Activated CD4-positive, alpha-beta T cell treated with anti-CD3 and anti-CD28 coated beads, Interleukin-2, amount 50 U/mL, for 4 hours (primary cell): Measurements from ENCODE around the gene STN1.
A peak's percentile ranks its signal among the peaks of the same experiment; 100 is the strongest.

Experiments
- DNase-seq, 2 experiments: peaks; one replicate each; pipeline ENCODE4 v3.0.0-alpha.2; 2020

The STN1 gene, protein sequence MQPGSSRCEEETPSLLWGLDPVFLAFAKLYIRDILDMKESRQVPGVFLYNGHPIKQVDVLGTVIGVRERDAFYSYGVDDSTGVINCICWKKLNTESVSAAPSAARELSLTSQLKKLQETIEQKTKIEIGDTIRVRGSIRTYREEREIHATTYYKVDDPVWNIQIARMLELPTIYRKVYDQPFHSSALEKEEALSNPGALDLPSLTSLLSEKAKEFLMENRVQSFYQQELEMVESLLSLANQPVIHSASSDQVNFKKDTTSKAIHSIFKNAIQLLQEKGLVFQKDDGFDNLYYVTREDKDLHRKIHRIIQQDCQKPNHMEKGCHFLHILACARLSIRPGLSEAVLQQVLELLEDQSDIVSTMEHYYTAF

GRCh38 chr10:103918053-103918846, at the start of gene STN1:
TSS of gene STN1 (minus strand) at chr10:103918184. CDS start at chr10:103917594, 590 bp downstream.
- peak; percentile 91 to 93 for DNase-seq

GRCh38 chr10:103967448-103968071, 49.6 kb upstream of the STN1 start:
- no peak for DNase-seq

DNA sequence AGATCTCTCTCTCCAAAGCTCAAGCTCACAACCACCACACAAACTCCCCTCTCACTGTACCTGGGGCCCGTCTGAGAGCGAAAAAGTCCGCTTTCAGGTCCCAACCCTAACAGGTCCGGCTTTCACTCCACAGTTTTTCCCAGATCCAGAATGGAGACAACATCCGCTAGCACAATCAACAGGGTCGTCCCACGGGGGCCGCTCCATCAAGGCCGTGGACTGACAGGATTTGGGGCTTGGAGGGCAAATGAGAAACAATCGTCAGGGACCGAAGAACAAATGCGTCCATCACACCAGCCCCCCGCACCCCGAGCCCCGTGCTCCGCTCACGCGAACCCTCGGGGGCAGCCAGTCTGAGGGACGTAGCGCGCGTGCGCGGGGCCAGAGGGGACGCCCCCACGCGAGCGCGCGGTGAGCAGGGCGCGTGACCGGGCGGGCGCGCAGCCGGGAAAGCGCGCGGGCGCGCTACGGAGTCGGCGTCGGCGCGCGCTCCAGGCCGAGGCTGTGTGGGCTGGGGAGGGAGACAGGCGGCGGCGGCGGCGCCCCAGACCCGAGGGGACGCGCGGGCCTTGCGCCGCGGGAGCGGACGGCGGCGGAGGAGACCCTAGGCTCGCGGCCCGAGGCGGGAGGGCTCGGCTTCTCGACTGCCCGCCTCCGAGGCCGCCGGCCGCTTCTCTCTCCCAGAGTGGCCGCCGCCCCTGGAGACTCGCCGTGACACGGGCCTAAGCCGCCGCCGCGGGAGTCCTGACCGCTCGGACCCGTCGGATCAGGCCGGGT, 48.9 kb upstream of the STN1 start, which contains the start of gene SLK:
SLK (plus strand) TSS at position 470 of the 777 bp plus-strand sequence. CDS start 606 bp downstream, outside the sequence.
- peak; percentile 67 to 74 for DNase-seq

DNA sequence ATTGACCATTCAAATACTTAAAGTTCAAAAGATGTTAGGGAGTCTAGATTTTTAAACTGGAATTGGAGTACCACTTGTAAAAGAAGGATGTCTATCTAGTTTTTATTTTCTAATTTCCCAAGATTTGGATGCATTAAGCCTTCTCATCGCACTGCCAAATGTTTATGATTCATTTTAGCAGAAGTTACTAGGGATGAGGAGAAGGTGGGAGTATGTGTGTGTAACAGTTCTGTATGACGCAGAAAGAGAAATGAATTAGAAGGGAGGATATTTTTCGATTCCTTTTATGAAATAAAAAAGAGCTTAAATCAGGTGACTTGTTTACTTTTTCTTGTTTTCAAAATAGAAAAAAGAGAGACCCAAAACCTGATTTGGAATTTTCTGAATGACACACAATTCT, 42.1 kb upstream of the STN1 start:
- DNase-seq = no peak

DNA sequence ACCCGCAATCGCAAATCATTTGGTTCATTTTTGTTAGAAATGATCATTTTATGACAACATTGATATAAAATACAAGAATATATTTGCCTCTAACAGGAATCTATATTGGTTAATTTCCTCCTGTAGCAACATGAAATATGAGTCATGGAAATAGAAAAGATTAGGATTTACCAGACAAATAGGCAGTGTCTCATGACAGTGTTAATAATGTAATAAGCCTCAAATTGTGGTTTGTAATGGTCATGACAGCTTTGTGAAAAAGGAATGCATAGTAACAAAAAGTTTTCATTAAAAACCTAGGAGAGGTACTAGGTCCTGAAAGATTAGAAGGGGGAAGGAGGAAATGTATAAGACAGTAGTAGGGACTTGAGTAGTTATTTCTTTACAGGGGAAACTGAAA, 41.0 kb upstream of the STN1 start:
- no peak for DNase-seq

- DNase-seq = no peak
These were observed 36.6 kb upstream of the STN1 start for GRCh38 chr10:103954543-103954942.

- DNase-seq = no peak
These were observed 34.0 kb upstream of the STN1 start for GRCh38 chr10:103951942-103952341.

GRCh38 chr10:103951183-103951582, 33.2 kb upstream of the STN1 start:
- no peak for DNase-seq

GRCh38 chr10:103949728-103950127, 31.7 kb upstream of the STN1 start:
- DNase-seq = no peak

DNA sequence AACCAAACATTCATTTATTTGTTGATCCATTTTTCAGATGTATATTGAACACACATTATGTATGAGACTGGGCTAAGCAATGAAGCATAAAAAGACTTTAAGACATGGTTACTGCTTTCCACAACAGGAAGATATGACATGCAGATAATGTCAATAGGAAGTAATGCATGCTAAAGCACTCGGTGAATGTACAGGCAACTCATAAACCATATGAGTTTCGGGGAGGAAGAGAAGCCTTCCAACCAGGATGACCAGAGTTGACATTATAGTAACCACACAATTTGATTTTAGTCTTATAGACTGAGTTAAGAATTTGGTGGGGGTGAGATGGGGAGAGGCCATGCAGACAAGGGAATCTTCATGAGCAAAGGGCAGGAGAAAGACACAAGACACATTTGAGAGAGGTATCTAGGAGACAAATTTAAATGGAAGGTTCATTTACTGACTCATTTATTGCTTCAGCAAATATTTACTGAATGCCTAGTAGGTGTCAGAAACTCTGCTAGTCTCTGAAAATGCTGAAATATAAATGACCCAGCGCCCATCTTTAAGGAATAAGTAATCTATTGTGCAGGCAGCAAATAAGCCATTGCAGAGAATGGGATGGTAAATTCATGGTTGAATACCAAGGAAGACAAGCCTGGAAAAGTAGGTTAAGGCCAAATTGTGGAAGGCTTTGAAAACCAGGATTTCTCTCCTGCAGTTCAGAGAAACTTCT, 30.0 kb upstream of the STN1 start:
- no peak for DNase-seq

DNA sequence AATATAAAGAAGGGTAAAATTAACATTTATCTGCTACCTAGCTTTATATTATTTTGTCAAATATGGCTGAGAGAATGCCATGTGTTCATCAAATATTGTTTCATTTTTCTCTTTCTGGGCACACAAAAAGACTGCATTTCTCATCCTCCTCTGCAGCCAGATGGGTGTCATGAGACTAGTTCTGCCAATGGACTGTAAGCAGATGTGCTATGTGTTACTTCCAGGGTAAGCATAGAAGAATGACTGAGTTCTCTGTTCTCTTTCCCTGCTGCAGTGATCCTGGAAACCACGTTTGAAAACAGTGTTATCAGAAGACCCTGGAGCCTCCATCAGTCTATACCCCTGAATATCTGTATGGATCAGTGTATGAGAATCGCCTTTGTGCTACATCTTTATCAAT, 24.9 kb upstream of the STN1 start:
- DNase-seq = no peak

DNA sequence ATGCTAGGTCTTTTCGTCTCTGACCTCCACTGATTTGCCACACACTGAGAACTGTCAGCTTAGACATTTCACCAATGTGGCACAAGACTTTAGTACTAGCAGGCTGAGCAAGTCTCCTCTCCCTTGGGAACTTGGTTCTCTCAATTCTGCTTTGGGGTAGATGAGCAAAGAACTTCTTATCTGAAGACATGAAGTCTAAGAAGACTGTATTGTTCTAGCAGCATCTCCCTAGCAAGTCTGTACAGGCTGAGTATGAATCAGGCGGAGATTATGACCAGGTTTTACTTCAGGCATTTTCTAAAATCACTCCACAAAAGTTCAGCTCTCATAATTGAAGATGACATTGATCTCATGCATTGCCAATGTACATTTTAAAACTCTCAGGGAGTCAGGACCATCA, 23.8 kb upstream of the STN1 start:
- DNase-seq = no peak

DNA sequence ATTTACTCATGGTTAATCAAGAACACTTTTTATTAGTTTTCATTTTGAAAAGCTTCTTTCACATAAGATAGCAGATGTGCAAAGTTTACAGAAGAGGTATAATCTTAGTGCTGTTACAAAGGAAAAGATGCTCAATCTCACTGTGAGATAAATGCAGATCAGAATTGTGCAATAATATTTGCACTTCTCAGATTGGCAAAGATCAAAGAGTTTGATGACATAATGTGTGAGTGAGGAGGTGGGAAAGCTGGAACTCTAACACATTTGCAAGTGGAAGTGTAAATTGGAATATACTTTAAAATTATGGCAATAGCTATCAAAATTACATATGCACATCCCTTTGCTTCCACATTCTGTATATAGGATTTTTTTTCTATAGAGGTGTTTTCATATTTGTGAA, 21.5 kb upstream of the STN1 start:
- no peak for DNase-seq

DNA sequence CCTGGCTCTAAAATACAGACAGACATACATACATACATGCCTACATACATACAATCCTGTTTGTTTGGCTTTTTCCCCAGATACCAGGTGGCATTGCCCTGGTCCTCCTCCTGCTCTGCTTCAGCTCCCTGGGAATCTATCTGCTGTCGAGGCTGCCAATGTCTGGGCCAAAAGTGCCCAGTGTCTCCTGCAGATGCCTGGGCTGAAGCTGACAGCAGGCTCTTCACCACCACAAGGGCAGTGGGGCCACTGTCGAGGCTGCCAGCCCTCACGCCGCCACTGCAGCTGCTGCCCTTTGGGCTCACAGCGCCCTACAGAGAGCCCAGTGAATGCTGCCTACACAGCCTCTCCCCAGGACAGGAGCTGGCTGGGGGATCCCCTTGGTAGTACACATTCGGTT, 18.0 kb upstream of the STN1 start:
- no peak for DNase-seq

- no peak for DNase-seq
These were observed 16.3 kb upstream of the STN1 start for GRCh38 chr10:103934308-103934707.

- no peak for DNase-seq
These were observed 15.7 kb upstream of the STN1 start for GRCh38 chr10:103933557-103934121.

DNA sequence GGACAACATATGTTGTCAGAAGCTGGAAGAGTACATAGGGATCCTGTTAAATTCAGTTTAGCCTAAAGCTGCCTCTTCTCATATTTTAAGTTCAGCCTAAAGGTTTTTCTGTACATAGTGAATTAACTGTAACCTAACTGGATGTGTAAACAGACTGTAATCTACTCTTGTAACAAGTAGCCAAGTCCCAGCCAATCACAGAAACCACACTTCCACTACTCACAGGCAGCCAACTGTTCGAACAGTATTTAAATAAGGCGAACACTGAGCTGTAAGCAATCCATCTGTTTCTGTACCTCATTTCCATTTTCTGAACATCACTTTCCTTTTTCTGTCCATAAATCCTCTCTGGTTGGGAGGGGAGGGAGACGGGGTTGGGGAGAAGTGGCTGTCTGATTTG, 15.0 kb upstream of the STN1 start:
- DNase-seq = no peak

- no peak for DNase-seq
These were observed 14.3 kb upstream of the STN1 start for GRCh38 chr10:103932271-103932670.

- DNase-seq = no peak
These were observed 13.6 kb upstream of the STN1 start for GRCh38 chr10:103931603-103932002.

- DNase-seq = no peak
These were observed 12.9 kb upstream of the STN1 start for GRCh38 chr10:103930881-103931280.

DNA sequence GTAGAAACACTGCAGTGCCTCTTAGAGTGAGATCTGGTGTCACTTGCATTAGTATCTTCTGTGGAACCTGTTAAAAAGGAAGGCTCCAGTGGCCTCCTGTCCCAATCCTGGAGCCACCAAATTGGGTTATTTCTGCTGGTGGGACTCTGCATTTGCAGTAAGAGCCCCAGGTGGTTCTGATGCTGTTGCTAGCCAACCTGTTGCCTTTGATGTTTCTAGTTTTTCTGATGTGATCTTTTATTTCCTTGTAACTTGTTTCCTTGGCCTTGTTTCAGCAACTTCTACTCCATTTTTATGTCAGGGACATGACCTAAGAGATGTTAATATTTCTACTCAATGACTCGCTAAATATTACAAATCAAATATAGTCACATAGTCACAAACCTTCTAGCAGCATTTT, 12.5 kb upstream of the STN1 start:
- no peak for DNase-seq

DNA sequence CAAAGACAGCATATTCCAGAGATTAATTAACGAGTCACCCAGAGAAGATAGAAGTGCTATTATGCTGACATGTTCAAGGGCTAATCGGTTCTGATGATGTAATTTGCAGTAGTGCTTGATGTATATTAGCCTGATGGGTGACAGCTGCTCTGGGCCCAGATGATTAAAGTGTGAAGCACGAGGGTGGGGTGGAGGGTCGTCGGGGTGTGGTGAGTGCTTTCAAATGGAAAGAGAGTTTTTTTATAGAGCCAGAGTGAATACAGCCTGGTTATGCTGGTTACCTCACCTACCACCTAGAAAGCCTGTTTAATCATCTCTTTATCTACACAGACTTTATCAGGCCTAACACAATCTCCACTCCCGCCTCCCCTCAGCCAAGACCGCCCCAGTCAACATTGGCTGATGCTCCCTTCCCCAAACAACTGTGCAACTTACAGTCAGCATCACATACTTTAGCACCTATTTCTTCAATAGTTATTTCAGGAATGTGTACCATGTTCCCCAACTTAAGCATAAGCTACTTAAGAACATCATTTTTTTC, 11.5 kb upstream of the STN1 start:
- DNase-seq = no peak
